ENCODE measurements around the gene ZFAND3. TPM values are rescaled to one million over a fixed set of nuclear protein-coding genes. Genes with fewer than 3 reads are reported as not detected.

ZFAND3 gene
- total RNA-seq, 4 donors from 2014 or later = 30.5 to 57.4 (median 53.3) TPM

GRCh38 chr6:37800703-37801604 lies 18.6 kb upstream of the ZFAND3 start:
- no peak for DNase-seq
- TF ChIP-seq POLR2A (IDR thresholded peaks at IDR 0.05) = no peak
- TF ChIP-seq, protein P1, sequence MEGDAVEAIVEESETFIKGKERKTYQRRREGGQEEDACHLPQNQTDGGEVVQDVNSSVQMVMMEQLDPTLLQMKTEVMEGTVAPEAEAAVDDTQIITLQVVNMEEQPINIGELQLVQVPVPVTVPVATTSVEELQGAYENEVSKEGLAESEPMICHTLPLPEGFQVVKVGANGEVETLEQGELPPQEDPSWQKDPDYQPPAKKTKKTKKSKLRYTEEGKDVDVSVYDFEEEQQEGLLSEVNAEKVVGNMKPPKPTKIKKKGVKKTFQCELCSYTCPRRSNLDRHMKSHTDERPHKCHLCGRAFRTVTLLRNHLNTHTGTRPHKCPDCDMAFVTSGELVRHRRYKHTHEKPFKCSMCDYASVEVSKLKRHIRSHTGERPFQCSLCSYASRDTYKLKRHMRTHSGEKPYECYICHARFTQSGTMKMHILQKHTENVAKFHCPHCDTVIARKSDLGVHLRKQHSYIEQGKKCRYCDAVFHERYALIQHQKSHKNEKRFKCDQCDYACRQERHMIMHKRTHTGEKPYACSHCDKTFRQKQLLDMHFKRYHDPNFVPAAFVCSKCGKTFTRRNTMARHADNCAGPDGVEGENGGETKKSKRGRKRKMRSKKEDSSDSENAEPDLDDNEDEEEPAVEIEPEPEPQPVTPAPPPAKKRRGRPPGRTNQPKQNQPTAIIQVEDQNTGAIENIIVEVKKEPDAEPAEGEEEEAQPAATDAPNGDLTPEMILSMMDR (IDR thresholded peaks at IDR 0.05) = no peak

DNA sequence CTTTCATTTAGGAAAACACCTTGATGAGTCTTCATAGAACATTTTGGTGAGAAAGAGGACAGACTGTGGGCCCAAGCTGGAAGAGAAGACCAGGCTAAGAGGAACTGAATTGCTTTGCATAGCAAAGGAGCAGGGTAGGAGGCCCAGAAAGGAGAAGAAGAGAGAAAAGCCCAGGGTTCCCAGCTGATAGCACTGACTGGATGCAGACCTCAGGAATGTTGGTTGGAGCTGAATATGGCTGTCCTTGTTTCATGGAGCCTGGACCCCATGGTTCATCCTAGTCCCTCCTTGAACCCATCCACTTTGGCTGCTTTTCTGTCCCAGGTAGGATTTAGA lies 18.0 kb upstream of the ZFAND3 start:
- Histone ChIP-seq H3K9me3 (no peaks in the 10 kb centered on the region), H3K4me1 (peaks cover 0 to 13% (median 0%) of the 10 kb centered on the region in 4 donors), H3K27ac (no peak overlapping the region), H3K36me3 (no peaks in the 10 kb centered on the region), H3K27me3 (no peaks in the 10 kb centered on the region), H3K4me3 (no peak overlapping the region)
- TF ChIP-seq POLR2A (IDR thresholded peaks at IDR 0.05) = no peak
- TF ChIP-seq, protein P1 (IDR thresholded peaks at IDR 0.05) = no peak
- DNase-seq = no peak

More at GRCh38 chr6:37800703-37801604, 18.6 kb upstream of the ZFAND3 start:
- Histone ChIP-seq H3K4me1 (peaks cover 0 to 13% (median 0%) of the 10 kb centered on the region in 4 donors), H3K4me3 (no peak overlapping the region), H3K27me3 (no peaks in the 10 kb centered on the region), H3K9me3 (no peaks in the 10 kb centered on the region), H3K36me3 (no peaks in the 10 kb centered on the region), H3K27ac (no peak overlapping the region)

- peaks cover 0 to 13% (median 0%) of the 10 kb centered on the region in 4 donors for H3K4me1 ChIP-seq
- no peak for DNase-seq
- no peak overlapping the region for H3K4me3 ChIP-seq
- no peak overlapping the region for H3K27ac ChIP-seq
- no peak for TF ChIP-seq POLR2A (IDR thresholded peaks at IDR 0.05)
- TF ChIP-seq, protein P1 (IDR thresholded peaks at IDR 0.05) = no peak
- H3K27me3 ChIP-seq = no peaks in the 10 kb centered on the region
- no peaks in the 10 kb centered on the region for H3K36me3 ChIP-seq
- H3K9me3 ChIP-seq = no peaks in the 10 kb centered on the region
Measured at GRCh38 chr6:37802810-37803209, 16.7 kb upstream of the ZFAND3 start.

DNA sequence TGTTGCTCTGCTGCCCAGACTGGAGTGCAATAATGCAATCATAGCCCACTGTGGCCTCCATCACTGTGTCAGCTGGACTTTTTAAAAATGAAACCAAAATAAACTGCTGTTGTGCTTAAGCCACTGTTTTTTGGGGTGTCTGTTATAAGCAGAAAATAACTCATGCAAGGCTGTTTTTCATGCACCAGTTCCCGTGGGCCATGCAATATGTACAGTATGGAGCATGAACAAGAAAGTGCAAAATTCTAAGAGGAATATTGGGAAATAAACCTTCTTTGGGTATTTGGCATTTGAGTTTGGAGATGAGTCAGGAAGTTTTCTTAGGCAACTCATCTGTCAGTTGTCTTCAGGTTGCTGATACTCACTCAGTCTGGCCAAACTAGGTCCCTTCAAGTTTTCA lies 14.9 kb upstream of the ZFAND3 start:
- Histone ChIP-seq H3K4me1 (peaks cover 0 to 4% (median 0%) of the 10 kb centered on the region in 4 donors), H3K27ac (no peak overlapping the region), H3K27me3 (no peaks in the 10 kb centered on the region), H3K36me3 (no peaks in the 10 kb centered on the region), H3K4me3 (no peak overlapping the region), H3K9me3 (no peaks in the 10 kb centered on the region)
- TF ChIP-seq, protein P1 (IDR thresholded peaks at IDR 0.05) = no peak
- TF ChIP-seq POLR2A (IDR thresholded peaks at IDR 0.05) = no peak
- no peak for DNase-seq

- Histone ChIP-seq H3K36me3 (no peaks in the 10 kb centered on the region), H3K4me3 (no peak overlapping the region), H3K9me3 (no peaks in the 10 kb centered on the region), H3K27ac (peak overlapping the region in 2 of 4 donors; percentile 27 to 45), H3K27me3 (no peaks in the 10 kb centered on the region), H3K4me1 (peaks cover 0 to 3% (median 0%) of the 10 kb centered on the region in 4 donors)
- DNase-seq = peak in 1 of 3 donors; percentile 57
- TF ChIP-seq, protein P1 (IDR thresholded peaks at IDR 0.05) = no peak
- TF ChIP-seq POLR2A (IDR thresholded peaks at IDR 0.05) = no peak
Measured at GRCh38 chr6:37806213-37806612, 13.3 kb upstream of the ZFAND3 start.

Measured in Peyer's patch (tissue), 4 donors.